ENCODE results near the gene SMYD4.
"Not testable (repeated sequence)": the region's sequence is repeated elsewhere in the genome, so short reads cannot be mapped to it uniquely, and the experiment has no call there.

The SMYD4 gene, protein sequence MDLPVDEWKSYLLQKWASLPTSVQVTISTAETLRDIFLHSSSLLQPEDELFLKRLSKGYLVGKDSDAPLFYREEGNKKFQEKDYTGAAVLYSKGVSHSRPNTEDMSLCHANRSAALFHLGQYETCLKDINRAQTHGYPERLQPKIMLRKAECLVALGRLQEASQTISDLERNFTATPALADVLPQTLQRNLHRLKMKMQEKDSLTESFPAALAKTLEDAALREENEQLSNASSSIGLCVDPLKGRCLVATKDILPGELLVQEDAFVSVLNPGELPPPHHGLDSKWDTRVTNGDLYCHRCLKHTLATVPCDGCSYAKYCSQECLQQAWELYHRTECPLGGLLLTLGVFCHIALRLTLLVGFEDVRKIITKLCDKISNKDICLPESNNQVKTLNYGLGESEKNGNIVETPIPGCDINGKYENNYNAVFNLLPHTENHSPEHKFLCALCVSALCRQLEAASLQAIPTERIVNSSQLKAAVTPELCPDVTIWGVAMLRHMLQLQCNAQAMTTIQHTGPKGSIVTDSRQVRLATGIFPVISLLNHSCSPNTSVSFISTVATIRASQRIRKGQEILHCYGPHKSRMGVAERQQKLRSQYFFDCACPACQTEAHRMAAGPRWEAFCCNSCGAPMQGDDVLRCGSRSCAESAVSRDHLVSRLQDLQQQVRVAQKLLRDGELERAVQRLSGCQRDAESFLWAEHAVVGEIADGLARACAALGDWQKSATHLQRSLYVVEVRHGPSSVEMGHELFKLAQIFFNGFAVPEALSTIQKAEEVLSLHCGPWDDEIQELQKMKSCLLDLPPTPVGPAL

DNA sequence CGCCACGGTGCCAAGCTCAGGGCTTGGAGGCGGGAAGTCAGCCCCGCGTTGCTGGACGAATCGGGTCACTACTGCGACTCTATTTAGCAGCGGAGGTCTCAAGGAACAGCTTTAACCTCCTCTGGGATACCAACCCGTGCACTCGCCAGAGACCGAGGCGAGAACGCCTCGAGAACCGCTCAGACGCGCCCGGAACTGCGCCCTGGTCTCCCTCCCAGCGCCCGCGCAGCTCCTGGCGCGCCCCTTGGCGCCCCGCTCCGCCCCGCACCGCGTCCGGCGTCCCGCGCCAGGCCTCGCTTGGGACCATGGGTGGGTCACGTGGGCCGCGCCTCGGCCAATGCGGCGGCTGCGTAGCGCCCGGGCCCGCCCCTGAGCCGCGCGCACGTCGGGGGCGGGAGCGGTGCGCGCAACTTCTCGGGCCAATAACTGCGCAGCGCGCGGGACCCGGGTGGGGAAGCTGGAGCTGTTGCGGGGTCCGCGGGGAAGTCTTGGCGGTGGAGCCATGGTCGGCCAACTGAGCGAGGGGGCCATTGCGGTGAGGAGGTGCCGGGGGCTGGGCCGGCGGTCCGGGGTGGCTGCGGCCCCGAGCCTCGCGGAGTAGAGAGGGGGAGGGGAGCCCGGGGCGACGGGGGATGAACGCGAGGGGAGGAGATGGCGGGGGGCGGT lies at the start of gene SMYD4, which contains the start of gene RPA1:
Gene SMYD4, minus strand, starts transcription at position 311 of the 666 bp plus-strand sequence. CDS start 1,908 bp downstream, outside the sequence.
Gene RPA1, plus strand, starts transcription at position 414 of the 666 bp plus-strand sequence. Its CDS starts 89 bp downstream, at position 503.
- peak; percentile 68 to 76 for DNase-seq (ENCODE audit: low read depth in 2 of 2)

DNA sequence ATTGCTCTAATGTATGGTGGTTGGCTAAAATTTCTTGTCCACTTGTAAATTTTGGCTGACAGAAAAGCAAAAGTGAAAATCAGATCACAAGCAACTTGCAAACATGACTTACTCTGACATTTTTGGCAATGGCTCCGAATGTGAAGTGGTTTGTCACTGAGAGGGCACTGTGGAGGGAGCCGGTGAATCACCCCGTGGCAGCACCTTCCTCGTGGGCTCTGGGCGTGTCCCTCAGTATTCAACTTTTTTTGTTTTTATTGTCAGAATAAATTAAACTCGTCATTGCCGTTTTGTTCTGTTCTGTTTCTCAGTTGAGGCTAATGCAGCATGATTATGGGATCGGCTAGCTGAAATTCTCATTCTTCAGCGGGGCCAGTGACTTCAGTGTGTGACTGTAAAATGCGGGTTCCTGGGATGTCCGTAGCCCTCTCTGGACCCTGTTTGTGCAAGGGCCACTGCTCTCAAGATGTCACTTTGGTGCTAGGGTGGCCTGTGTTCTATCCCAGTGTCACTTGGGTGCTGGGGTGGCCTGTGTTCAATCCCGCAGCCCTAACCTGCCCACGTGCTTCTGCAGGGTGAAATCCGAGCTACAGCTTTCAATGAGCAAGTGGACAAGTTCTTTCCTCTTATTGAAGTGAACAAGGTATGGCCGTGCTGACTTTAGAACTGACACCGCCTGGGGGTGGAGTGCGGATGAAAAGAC lies 48.9 kb upstream of the SMYD4 start:
- DNase-seq (ENCODE audit: low read depth in 2 of 2), result no peak

DNA sequence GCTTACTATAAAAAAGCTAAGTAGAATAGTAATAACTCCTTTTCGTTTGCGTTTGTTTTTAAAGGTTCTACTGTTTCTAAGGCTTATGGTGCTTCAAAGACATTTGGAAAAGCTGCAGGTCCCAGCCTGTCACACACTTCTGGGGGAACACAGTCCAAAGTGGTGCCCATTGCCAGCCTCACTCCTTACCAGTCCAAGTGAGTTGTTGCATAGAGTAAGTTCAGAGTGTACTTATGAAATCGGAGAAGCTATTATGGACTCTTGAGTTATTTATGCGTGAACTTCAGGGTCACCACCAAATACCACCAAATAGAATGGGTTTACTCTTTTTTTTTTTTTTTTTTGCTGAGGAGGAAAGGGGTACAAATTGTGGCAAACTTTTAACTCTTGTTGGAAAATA lies 45.9 kb upstream of the SMYD4 start:
- DNase-seq (ENCODE audit: low read depth in 2 of 2), result no peak

DNA sequence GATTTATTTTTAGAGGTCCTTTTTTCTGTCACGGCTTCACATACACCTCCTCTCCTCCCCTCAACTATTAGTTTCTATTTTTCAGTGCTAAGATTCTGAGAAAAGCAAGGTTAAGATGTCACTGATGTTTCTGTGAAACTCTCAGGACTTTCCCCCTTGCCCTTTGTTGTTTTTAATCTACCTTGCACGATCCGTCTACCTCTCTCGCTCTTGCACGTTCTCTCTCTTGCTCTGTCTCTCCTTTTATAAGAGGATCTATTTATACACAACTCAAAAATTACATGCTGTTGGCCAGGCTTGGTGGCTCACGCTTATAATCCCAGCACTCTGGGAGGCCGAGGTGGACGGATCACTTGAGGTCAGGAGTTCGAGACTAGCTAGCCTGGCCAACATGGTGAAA lies 43.7 kb upstream of the SMYD4 start:
- DNase-seq (ENCODE audit: low read depth in 2 of 2), result no peak

DNA sequence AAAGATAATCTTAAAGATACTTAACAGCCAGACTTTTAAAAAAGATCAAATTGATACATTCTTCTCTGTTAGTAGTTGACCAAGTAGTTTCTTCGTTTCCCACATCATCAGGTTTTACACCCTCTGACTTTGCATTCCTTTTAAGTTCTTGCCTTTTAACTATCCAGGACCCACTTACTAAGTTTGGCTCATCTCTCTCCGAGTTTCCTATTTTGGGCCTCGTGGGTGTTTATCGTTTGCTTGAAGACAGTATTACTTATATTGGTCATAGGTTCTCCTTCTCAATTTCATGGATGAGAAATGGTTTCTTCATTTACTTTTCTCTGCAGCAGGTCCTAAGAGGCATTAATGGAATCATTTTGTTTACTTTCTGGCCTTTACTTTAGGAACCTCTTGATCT lies 43.3 kb upstream of the SMYD4 start:
- no peak for DNase-seq (ENCODE audit: low read depth in 2 of 2)

DNA sequence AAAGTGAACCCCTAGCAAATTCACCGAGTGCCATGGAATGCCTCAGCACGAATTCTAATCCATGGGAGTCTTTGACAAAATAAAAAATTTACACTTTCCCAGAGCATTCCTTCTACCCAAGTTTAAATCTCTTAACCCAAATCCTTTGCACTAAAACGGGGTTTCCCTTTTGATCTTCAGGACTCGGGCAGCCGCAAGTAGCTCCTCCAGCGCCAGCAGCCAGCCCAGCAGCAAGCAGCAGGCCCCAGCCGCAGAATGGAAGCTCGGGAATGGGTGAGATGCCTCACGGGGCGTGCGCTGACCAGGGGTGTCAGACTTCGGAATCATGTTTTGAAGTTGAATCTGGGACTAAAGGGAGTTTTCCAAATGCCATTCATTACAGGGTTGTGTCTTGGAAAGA lies 42.6 kb upstream of the SMYD4 start:
- no peak for DNase-seq (ENCODE audit: low read depth in 2 of 2)

DNA sequence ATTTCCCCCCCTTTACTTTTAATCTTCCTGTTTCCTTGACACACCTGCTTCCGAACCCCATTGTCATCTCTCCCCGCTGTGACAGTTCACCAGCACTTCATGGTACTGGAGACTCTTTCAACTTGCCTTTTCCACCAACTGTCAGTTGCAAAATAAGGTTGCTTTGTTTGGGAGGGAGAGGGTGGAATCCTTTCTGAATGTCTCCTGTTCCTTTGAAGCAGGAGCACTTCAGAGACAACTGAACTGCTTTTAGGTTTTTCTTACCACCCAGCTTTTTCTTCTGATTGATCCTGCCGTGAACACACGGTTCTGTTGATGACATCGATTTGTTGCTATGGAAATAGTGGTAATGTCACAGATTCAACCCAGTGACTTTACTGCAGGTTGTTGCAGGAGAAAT lies 42.1 kb upstream of the SMYD4 start:
- DNase-seq (ENCODE audit: low read depth in 2 of 2), result no peak

DNA sequence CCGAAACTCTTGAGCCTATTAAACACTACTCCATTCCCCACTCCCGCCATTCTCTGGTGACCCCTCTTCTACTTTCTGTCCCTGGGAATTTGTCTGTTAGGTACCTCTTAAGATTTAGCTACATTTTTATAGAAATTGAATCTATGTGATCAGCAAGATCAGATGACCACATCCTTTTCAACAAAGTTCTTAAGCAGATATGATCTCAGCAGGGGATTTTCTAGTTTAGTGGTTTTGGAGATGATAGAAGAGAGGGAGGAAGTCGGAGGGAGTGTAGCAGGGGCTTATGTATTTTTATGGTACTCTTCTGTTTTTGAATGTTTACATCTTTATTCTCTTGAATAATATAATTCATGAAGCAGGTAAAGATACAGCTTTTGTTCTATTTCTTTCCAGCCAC lies 40.9 kb upstream of the SMYD4 start:
- DNase-seq (ENCODE audit: low read depth in 2 of 2), result no peak

DNA sequence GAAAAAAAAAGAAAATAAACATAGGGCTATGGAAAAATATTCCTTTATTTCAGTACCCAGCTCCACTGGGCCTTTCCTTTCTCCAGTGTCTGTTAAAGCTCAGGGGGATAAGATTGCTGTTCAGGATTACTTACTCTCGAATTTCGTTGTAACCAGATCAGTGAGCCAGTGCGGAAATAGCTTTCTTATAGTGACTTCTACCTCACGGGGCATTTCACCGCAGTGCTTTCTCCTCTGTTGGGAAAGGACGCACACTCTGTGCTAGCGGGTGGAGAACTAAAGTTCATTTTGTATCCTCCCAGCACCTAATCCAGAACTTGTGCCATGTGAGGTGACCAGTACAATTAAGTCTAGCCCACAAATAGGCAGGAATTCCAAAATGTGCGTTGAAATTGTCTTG lies 38.4 kb upstream of the SMYD4 start:
- no peak for DNase-seq (ENCODE audit: low read depth in 2 of 2)

DNA sequence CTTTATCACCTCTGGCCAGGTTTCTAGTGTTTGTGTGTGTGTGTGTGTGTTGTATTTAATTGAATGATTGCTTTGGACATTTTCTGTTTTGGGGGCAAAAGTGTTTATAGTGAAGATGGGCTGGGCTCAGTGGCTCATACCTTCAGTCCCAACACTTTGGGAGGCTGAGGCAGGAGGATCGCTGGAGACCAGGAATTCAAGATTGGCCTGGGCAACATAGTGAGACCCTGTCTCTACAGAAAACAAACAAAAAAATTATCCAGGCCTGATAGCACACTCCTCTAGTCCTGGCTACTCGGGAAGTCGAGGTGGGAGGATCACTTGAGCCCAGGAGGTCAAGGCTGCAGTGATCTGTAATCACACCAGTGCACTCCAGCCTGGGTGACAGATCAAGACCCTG lies 37.6 kb upstream of the SMYD4 start:
- no peak for DNase-seq (ENCODE audit: low read depth in 2 of 2)

DNA sequence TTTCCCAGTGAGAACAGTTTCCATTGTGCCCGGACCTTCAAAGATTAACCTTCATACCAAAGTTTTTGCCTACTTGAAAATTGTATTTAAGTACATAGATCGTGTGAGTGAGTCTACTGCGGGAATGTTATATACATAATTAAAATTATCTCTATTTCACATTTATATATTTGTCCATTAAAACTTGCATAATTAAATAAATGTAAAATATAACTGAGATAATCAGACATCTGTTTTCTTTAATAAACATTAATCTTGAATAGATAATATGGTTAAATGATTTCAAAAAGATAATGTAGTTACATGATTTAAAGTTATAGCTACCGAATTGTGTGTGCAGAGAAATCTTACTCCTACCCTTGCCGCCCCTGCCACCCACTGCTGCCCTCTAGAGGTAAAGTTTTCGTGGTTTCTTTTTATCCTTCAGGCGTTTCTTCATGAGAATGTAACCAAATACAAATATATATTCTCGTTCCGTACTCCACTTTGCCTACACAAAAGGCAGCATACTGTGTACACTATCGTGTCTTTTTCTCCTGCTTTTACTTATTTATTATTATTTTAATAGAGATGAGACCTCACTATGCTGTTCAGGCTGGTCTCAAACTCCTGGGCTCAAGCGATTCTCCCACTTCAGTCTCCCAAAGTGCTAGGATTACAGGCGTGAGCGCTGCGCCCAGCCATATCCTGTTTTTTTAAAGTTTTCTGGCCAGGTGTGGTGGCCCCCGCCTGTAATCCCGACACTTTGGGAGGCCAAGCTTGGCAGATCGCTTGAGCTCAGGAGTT lies 35.7 kb upstream of the SMYD4 start:
- DNase-seq (ENCODE audit: low read depth in 2 of 2), result peak; percentile 2 to 15

DNA sequence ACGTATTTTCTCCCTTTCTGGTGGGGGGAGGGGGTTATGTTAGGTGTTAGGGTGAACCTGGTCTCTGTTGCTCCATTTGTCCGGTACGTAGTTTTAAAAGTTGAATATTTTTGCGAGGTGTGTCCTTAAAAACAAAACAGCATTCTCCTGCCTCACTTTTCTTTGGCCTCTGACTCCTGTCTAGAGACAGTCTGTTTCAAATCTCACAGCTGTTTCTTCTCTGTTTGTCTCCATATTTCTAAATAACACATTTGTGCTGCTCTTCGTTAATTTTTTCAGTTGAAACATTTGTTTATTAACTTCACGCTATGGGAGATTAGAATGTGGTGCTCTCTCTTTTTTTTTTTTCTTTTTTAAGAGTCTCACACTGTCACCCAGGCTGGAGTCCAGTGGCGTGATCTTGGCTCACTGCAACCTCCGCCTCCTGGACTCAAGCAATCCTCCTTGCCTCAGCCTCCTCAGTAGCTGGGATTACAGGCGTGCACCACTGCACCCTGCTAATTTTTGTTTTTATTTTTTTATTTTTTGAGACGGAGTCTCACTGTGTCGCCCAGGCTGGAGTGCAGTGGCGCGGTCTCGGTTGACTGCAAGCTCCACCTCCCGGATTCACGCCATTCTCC lies 31.8 kb upstream of the SMYD4 start:
- DNase-seq (ENCODE audit: low read depth in 2 of 2), result no peak

DNA sequence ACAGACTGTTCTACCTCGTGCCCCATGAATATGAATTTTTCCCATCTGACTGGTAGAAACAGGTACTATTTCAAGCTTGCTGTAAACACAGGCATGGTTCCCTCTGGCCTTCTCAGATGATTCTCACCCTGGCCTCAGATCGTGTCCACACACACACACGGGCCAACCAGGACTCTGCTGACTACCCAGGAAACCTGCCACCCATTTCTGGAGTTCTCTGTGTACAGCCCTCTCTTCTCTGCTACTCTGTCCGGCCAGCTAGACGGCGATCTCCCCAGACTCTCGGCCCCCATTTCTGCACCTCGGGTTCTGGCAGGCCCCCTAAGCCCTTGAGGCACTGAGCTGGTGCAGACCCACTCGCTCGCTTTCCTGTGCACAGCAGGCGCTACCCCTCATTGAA lies 31.3 kb upstream of the SMYD4 start:
- no peak for DNase-seq (ENCODE audit: low read depth in 2 of 2)

DNA sequence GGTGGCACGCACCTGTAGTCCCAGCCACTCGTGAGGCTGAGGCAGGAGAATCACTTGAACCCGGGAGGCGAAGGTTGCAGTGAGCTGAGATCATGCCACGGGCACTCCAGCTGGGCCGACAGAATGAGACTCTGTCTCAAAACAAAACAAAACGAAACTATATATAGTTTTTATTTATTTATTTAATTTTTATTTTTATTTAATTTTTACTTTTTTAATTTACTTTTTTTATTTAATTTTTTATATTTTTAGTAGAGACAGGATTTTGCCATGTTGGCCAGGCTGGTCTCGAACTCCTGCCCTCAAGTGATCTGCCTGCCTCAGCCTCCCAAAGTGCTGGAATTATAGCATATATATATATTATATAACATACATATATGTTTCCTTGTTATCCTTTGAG lies 26.8 kb upstream of the SMYD4 start:
- DNase-seq (ENCODE audit: low read depth in 2 of 2), result not testable (repeated sequence)

DNA sequence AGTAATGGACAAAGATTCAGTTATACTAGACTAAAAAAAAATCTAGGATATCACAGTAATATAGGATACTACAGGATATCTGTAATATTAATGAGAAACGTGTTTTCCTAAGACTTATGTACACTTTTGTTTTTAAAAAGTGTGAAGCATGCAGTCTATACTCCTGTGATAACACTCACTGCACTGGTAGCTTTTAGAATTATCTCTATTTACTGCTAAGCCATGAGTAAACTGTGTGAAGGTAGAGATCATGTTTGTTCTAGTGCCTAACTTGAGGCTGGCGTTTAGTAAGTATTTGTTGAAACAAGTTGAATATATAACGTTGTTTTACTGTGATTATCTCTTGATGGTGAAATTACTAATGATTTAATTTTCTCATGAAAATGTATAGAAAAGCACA lies 24.0 kb upstream of the SMYD4 start:
- no peak for DNase-seq (ENCODE audit: low read depth in 2 of 2)

DNA sequence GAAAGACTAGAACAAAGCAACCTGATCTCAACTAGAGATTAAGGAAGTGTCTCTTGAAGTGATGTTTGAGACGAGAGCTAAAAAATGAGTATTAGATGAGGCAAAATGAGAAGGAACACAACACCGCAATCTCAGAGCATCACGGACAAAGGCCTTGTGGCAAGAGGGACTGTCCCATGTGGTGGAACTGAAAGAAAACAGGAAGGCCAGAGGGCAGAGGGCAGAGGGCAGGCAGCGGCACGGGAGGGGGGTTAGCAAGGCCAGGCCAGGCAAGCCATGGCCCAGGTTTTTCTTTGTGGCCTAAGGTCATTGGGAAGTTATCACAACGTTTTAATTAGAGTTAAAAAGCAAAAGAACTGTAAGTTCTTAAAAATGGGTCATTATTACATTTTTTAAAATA lies 22.6 kb upstream of the SMYD4 start:
- no peak for DNase-seq (ENCODE audit: low read depth in 2 of 2)

DNA sequence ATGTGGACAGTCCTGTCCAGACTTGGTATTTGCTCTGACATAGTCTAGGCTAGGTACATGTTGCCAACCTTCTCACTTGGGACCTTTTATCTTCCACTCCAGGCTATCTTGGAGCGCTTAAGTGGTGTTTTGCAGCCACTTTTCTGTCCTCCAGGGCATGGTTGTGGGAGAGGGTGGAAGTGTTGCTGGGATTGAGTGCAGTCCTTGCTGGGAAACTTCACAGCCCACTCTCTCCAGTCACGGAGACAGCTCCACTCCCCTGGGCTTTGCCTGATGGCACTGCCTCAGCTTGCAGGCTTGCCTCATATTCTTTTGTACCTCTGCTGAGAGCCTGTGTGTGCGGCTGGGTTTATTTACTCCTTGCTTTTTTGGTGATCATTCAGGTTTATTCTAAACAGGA lies 17.5 kb upstream of the SMYD4 start:
- no peak for DNase-seq (ENCODE audit: low read depth in 2 of 2)

DNA sequence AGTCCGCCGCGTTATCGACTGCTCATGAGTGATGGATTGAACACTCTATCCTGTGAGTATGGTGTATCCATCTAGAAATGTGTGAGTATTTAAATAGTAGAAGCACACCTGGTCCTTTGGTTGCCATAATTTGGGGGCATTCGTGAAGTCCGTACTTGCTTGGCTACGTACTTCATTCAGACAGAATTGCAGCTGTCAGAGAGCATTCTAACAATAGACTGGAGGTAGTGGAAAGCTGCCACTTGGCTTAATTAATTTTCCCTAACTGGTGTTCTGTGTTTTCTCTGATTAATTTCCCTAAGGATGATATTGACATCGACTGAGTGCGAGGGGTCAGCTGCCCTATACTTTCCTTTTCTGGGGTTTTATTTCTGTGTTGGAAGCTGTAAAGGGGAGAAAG lies 14.2 kb upstream of the SMYD4 start:
- DNase-seq (ENCODE audit: low read depth in 2 of 2), result no peak

DNA sequence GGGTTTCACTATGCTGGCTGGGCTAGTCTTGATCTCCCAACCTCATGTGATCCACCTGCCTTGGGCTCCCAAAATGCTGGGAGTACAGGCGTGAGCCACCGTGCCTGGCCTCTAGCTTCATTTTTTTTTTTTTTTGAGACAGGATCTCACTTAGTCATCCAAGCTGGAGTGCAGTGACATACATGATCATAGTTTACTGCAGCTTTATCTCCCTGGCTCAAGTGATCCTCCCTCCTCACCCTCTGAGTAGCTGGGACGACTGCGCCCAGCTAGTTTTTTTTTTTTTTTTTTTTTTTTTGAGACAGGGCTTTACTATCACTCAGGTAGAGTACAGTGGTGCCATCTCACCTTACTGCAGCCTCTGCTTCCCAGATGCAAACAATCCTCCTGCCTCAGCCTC lies 9.8 kb upstream of the SMYD4 start:
- DNase-seq (ENCODE audit: low read depth in 2 of 2), result no peak

DNA sequence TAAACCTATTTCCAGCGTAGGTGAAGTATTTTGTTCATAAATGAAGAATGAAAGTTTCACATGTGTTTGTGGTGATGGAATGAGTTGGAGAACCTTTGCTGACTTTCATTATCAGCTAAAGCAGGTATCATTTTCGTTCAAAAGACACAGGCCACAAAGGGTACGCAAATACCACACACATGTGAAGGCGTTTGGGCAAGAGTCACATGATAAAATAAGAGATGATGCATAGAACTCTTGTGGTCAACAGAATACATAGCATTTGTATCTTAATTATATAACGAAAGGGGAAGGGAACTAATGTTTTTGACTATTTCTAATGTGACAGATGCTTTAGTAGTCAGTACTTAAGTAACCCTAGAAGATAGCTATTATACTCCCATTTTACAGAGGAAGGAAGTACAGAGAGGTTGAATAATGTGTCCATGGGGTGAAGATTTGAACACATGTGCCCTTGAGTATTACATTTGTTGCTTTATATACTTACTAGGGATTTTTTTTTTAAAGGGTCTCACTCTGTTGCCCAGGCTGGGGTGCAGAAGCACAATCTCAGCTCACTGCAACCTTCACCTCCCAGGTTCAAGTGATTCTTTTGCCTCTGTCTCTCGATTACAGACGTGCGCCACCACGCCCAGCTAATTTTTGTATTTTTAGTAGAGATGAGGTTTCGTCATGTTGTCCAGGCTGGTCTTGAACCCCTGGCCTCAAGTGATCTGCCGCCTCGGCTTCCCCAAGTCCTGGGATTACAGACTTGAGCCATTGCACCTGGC lies 4.9 kb upstream of the SMYD4 start:
- no peak for DNase-seq (ENCODE audit: low read depth in 2 of 2)

All from stimulated activated CD8-positive, alpha-beta memory T cell treated with anti-CD3 and anti-CD28 coated beads, Interleukin-15, amount 100 ng/mL, for 4 hours (primary cell).